ELR (cell line): Measurements from ENCODE around the gene UBN1.
"Not testable (repeated sequence)": the region's sequence is repeated elsewhere in the genome, so short reads cannot be mapped to it uniquely, and the experiment has no call there.

Source experiments
- DNase-seq: peaks from one replicate; pipeline ENCODE4 v3.0.0-alpha.2; 2015; ENCODE audit warnings: low read depth

Gene UBN1

DNA sequence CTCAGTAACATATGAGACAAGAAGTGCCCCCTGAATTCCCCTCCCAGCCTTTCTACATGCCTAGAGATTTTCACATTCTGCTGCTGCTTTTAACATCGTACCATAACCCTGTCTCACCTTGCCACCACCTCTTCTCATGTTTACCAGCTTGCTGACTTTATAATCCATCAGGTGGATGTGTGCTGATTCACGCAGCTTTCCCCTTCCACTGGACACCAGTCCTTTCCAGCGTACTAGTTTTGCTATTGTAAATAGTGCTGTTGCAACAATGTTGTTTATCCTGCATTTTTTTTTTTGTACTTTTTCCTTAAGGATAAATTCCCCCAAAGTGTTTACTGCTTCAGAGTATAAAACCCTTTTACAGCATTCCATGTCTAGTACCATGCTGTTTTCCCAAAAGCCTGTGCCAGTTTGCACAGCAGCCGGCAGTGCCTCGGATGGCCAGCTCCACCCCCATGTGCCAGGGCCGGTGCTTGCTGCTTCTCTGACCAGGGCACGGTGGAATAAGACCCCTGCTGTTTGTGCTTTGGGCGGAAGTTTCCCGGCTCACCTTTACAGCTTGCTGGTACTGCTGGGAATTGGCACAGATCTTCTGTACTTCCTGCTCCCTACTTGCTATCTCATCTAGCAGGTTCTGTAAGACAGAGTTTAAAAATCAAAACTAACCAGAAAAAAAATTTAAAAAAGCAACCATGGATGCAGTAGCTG, 41.3 kb downstream of the UBN1 start:
- no peak for DNase-seq

DNA sequence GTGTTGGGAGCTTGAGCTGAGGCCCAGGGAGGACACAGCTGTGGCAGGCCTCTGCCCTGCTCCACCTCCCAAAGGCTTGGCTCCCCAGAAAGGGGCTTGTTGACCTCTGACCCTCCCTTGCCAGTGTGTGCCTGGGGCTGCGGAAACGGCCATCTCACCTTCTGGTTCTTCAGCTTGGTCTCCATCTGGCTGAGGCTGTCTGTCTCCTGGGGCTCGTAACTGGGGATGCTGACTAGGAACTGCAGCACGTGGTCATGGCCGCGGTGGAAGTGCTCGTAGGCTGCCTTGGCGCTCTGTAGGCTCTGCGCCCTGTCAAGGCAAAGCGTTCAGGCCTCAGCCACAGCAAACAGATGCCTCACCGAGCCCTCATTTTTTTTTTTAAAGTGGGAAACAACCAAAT, 42.7 kb downstream of the UBN1 start:
- DNase-seq: no peak

- no peak for DNase-seq
Measured at GRCh38 chr16:4890686-4891085, 43.4 kb downstream of the UBN1 start.

DNA sequence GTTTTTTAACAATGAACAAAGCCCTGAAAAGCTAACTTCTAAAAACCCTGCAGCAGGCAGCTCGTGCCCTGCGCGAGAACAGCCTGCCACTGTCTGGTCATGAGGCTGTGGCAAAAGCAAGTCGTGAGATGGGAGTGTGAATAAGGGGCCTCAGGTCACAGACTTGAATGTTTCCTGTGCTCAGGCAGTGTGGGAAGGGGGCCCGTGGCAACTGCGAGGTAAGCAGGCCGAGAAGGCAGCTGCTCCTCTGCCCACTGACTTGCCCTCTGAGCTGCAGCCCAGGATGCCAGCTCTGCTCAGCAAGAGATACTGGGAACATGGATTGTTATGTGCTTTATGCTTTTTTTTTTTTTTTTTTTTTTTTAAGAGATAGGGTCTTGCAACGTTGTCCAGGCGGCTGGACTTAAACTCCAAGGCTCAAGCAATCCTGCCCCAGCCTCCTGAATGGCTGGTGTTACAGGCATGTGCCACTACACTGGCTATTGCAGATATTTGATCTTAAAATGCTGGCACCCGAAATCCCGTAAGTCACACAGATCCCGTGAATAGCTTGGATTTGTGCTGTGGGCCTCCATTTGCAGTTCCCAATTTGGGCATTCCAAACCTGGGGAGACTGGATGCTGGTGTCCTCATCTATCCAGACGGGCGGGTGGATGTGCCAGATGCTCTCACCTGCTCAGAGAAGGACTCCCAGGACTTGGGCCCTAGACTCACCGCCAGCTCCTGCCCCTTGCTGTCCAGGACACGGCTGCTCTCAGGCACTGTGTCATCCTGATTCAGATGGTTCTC, 44.0 kb downstream of the UBN1 start:
- DNase-seq: no peak

DNA sequence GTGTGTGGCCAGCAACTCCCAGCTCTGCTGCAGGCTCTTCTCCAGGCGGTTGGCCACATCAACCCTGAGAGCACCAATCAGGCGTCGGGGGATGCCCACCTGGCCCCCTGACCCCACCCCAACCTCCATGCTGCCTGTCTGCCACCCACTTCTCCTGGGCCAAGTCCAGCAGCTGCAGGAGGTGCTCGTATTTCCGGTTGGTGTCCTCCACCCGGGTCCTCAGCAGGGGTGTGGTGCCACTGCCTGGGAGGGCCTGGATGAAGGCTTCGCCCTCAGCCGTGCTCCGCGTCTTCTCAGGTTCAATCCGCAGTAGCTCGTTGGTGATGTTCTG, 44.6 kb downstream of the UBN1 start:
- no peak for DNase-seq

DNA sequence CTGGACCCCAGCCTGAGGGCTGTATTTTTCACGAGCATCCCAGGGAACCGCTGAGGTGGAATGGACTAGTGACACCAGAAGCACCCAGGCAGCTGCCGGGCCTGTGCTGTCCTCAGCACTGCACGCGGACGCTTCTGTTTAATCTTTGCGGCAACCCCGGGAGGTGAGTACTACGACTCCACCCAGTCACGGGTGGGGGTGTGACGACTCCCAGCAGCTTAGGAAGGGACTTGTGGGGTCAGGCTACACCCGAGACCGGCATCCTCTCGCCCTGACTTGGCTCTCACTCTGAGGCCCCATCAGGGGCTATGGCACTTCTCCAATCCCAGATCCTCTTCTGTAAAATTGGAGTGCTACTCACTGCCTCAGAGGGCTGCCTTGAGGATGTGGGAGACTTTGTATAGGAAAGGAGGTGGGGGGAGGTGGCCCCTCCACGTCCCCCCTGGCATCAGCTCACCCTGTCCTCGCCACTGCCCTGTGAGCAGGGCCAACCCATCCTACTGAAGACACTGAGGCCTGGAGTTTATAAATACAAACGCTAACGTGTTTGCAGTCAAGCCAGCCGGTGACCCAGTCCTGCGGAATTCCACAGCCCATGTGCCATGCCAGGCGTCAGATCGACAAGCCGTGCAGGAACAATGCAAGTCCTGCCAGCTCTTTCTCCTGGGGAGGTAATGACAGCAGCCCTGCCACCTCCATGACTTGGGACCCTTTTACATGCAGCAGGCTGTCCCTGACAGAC, 45.3 kb downstream of the UBN1 start:
- peak; percentile 6 for DNase-seq

GRCh38 chr16:4893103-4893862, 46.0 kb downstream of the UBN1 start:
- no peak for DNase-seq

DNA sequence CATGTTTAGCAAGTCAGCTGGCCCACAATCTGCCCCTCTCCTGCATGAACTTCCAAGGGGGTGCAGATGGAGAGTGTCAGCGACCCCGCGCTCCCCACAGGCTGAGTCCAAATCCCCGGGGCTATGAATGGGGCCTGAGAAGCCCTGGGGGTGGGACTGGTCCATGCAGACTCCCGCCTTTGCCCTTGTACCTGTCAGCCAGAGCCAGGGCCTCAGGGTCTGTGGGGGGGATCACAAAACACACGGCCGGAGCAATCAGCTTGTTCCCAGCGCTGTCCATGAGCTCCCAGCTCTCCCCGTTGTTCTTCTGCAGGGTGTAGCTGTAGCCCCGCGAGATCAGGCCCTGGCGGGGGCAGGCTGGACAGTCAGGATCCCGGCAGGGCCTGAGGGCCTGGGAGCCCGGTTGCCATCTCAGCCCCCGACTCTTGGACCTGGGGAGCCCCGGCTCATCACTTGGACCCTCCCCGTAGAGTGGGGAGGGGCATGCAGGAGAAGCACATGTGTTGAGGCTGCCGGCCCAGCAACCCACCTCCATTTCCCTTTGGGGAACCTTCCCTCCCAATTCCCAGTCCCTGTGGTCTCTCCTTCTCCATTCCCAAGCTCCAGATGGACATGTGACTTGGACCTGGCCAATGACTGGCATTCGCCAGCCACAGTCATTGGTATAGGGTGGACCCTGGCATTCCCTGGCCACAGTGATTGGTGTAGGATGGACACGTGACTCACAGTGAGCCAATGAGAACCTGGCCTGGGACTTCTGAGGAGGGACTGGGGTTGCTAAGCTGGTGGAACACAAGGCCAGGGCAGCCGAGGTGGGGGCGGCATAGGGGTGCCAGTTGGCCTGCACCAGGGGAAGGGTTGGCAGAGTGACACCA, 47.2 kb downstream of the UBN1 start:
- DNase-seq: peak; percentile 10

GRCh38 chr16:4895366-4895765, 48.1 kb downstream of the UBN1 start:
- DNase-seq: no peak

DNA sequence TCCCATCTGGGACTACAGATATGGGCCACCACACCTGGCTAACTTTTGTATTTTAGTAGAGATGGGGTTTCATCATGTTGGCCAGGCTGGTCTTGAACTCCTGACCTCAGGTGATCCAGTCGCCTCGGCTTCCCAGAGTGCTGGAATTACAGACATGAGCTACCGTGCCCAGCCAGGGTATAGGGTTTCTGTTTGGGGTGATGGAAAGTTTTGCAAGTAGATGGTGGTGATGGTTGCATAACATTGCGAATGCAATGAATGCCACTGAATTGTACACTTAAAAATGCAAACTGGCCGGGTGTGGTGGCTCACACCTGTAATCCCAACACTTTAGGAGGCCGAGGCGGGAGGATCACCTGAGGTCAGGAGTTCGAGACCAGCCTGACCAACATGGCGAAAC, 49.5 kb downstream of the UBN1 start:
- not testable (repeated sequence) for DNase-seq

DNA sequence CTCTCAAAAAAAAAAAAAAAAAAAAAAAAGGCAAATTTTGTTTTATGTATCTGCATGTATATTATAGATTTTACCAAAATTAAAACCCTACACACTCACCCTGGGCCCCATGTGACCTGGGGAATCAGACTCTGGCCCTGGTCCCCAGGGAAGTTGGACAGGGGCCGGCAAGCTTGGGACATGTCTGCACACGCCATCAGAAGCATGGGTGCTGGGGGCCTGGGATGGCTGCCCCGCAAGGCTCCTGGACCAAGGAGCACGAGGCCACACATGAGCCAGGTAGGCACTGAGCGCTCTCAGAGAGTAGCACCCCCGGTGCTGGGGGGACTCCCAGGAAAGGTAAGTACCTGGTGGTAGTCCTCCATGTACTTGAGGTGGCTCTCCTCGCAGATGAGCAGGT, 50.0 kb downstream of the UBN1 start:
- DNase-seq: no peak

GRCh38 chr16:4898811-4899473, 51.7 kb downstream of the UBN1 start:
- no peak for DNase-seq

DNA sequence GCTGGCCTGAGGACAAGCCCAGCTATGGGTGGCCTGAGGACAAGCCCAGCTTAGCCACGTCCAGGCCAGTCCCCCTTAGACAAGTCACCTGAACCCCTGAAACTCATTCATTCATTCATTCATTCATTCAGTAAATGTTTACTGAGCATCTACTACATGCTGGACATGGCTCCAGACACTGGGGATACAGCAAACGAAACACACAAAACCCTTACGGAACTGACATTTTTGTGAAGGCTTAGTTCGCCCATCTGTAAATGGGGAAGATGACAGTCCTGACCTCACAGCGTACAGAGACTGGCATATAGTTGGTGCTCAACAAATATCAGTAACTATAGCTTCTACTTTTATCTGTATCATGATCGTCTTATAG, 52.2 kb downstream of the UBN1 start:
- no peak for DNase-seq

DNA sequence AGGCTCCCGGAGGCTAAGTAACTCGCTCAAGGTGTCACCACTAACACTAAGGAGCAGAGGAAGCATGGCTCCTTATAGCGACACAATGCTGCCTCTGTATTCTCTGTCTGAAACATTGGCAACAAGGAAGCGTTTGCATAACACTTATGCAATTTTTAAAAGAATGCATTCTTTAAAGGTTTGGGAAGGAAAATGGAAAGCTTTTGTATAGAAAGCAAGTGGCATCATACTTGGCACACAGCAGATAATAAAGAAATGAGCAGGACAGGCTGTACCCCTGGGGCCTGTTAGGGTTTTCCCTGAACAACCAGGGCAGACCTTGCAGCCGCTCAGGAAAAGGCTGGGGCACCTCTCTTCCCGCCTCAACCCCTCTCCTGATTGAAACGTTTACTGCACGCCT, 52.8 kb downstream of the UBN1 start:
- DNase-seq: no peak

GRCh38 chr16:4900750-4901149, 53.5 kb downstream of the UBN1 start:
- no peak for DNase-seq

DNA sequence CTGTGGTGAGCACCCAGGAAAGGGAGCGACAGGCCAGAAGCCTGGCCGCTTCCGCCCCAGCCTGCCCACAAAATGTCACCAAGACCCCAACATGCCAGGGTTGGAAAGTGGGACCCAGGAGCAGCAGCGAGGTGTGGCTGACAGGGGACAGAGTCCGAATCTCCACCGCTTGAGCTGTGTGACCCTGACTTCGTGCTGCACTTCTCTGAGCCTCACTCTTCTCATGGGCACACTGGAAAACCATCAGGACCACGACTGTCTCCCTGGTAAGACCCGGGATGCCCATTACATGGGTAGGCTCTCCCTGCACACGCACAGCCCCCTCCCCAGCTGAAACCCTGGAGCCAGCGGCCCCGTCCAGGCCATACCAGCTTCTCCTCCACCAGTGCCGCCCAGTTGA, 54.8 kb downstream of the UBN1 start:
- no peak for DNase-seq

- no peak for DNase-seq
Measured at GRCh38 chr16:4904108-4904941, 57.0 kb downstream of the UBN1 start.

- no peak for DNase-seq
Measured at GRCh38 chr16:4904942-4905615, 57.8 kb downstream of the UBN1 start.

DNA sequence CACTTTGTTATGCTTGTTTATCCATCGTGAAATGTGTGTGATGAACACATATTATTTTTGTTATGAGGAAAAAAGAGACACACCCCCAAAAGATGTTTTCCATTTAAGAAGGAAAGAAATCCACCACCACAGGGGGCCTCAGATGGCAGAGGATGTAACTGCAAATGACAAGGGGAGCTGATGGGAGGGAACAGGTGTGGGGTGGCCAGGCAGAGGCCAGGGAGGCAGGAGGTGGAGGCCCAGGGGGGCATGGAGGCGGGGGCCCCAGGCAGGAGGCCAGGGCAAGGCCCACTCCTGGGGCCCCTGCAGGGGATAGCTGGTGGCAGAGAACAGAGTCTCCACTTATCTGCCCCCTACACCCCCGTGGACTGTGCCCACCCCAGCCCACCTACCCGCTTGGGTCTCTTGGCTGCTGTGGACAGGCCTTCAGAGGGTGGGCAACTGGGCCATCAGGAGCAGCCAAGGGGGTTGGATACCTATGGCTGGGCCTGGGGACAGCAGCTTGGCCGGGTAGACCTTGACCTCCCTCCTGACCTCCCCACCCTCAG, 61.6 kb downstream of the UBN1 start:
- no peak for DNase-seq
